ENCODE results near the gene WDR82.
A peak's percentile ranks its signal among the peaks of the same experiment; 100 is the strongest.

The WDR82 gene

DNA sequence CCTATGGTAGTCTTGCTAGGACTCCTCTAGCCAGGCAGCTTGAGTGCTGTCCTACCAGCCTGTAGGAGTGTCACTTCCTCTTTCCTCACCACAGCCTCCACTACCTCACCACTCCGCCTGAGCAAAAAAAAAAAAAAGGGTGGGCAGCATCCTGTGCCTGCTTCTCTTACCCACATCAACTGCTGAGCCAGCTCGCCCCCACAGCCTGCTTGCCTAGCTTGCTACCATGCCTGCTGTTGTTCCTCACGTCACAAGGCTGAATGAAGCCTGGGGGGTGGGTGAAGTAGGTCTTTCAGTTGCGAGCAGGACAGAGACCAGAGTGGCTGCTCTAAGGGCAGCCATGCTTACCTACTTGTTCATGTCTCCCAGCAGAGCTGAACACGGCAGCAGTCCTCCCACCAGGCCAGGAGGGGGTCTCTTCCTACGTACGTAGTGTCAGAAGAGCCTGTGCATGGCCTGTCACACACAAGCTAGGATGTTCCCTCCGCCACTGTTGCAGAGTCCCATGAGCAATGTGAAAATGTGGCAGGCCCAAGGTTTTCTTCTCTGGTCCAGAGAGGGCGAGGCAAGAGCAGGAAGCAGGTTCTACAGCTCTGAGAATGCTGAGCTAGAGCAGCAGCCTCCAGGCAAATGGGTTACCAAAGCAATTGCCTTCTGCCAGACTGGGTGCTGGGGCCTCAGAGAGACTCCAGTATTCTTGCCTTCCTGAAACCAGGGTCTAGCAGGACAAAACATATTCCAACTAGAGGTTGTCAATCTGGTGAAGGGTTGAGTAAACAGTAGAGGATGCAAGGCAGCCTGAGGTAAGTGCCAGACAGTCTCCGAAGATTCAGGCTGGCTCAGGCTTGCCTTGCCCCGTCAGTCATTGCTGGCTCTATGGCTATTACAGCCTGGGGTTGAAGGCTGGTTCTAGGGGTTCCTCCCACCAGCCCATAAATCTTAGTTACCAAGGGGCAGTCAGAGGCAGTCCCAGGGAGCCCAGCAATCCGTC lies 24.8 kb downstream of the WDR82 start:
- no peak for DNase-seq

GRCh38 chr3:52250122-52250521 lies 28.3 kb downstream of the WDR82 start:
- DNase-seq, result no peak

DNA sequence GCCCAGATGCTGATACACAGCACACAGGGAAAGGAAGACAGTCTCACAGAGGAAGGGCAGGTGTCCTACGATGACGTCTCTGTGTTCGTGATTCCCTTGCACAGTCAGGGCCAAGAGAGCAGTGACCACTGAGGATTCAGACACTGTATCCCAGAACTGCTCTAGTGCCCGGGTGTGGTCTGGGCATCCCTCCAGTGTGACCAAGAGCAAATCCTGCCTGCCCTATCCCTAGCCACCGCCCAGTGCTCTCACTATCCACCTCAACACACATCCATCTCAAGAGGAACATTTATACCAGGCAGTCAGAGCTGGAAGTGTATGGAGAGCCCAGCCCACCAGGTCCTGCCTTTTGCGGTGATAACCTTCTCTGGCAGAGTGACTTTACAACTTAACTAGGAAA lies 28.8 kb downstream of the WDR82 start:
- DNase-seq, result no peak

GRCh38 chr3:52248816-52249547 lies 29.5 kb downstream of the WDR82 start:
- no peak for DNase-seq

DNA sequence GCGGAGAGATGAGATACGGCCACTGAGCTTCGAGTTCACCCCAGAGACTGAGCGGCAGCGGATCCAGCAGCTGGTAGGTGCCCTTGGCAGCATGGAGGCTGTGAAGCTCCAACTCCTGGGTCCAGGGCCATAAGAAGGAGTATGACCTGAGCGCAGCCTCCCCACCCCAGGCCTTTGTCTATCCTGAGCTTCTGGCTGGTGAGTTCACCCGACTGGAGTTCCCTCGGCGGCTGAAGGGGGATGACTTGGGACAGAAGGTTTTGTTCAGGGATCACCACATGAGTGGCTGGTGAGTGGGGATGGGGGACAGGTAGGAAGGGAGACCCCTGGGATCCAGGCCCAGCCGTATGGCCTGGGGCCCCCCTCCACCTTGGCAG lies 30.3 kb downstream of the WDR82 start:
- no peak for DNase-seq

DNA sequence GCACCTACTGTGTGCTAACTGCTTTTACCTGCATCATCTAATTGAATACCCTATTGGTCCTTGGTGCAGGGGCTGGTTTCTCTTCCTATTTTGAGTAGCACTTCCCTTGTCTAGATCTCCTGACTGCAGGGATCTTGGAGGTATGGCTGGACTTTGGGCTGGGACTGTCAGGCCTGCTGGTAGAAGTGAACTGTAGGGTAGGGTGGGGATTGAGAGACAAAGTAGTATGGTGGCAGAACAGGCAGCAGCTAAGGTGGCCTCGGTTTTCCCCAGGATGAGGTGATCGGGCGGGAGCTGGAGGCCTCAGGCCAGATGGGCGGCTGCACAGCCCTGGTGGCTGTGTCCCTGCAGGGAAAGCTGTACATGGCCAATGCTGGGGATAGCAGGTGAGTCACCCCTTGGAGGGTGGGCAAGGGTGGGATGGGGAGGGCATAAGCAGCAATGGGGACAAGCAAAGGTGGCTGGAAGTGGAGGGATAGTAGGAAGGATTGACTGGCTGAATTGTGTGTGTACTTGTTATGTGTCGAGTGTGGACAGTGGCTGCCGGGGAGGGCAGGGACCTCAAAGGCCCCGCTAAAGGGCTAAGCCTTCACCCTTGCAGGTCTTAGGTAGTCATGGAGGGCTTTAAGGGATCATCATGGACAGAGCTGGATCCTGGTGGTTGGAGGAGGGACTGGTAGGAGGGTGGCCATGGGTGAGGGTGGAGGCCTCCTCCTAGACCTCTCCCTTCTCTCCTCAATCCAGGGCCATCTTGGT lies 30.9 kb downstream of the WDR82 start:
- DNase-seq, result no peak

- no peak for DNase-seq
These were observed 31.6 kb downstream of the WDR82 start for GRCh38 chr3:52246728-52247408.

GRCh38 chr3:52246264-52246620 lies 32.2 kb downstream of the WDR82 start:
- DNase-seq, result no peak

GRCh38 chr3:52245322-52246263 lies 32.9 kb downstream of the WDR82 start, which contains the start of gene PPM1M:
TSS of gene PPM1M (plus strand) at chr3:52245759. CDS start at chr3:52245825, 66 bp downstream.
- no peak for DNase-seq

- no peak for DNase-seq
These were observed 34.4 kb downstream of the WDR82 start for GRCh38 chr3:52243791-52244628.

- no peak for DNase-seq
These were observed 36.4 kb downstream of the WDR82 start for GRCh38 chr3:52242039-52242438.

DNA sequence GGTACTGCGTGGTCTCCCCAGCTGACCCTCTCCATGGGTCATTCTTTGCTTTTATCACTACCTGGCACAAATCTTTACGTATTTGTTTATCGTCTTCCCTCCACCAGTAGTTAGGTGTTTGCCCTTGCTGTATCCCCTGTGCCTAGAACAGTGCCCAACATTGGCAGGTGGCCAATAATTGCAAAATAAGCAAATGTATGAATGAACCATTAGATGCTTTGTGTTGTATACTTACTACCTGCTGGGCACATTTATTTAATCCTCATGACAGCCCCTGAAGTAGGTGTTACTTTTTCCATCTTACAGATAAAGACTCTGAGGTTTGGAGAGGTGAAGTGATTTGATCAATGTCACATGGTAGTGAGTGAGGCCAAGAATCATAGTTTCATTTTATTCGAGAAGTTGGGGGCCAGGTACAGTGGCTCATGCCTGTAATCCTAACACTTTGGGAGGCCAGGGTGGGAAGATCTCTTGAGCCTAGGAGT lies 37.5 kb downstream of the WDR82 start:
- no peak for DNase-seq

DNA sequence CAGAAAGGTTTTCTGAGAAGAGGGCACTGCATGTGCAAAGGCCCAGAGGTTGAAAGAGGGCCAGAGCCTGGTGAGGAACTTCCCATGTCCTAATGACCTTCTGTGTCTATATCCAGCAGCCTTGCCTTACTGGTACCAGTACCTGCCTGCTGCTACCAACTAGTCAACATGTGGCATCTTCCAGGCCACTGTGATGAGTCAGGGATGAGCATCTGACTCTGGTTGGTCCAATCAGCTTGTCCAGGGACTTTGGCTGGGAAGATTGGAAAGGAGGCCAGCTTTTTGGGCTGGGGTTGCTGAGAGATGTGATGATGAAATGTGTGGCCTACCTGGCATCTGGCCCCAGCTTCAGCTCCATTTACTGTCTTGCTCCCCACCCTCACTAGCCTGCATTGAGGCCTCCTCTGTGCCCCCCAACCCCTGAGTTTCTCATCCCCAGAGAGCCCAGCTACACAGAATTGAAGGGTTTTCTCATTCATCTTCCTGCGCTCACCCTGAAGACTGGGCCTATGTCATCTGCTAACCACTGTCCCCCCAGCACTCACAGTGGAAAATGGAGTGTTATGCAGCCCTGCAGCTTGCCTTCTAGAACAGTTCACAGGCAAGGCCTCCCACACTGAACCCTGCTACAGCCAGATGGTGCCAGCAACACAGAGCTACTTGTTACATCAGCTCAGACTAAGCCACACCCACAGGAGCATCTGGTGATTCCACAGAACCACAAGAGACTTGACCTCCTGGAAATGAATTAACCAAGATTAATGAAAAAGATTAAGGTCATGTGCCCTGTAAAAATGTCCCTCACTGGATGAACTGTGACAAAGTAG lies 38.2 kb downstream of the WDR82 start:
- DNase-seq, result peak in 1 of 2 experiments; percentile 30

DNA sequence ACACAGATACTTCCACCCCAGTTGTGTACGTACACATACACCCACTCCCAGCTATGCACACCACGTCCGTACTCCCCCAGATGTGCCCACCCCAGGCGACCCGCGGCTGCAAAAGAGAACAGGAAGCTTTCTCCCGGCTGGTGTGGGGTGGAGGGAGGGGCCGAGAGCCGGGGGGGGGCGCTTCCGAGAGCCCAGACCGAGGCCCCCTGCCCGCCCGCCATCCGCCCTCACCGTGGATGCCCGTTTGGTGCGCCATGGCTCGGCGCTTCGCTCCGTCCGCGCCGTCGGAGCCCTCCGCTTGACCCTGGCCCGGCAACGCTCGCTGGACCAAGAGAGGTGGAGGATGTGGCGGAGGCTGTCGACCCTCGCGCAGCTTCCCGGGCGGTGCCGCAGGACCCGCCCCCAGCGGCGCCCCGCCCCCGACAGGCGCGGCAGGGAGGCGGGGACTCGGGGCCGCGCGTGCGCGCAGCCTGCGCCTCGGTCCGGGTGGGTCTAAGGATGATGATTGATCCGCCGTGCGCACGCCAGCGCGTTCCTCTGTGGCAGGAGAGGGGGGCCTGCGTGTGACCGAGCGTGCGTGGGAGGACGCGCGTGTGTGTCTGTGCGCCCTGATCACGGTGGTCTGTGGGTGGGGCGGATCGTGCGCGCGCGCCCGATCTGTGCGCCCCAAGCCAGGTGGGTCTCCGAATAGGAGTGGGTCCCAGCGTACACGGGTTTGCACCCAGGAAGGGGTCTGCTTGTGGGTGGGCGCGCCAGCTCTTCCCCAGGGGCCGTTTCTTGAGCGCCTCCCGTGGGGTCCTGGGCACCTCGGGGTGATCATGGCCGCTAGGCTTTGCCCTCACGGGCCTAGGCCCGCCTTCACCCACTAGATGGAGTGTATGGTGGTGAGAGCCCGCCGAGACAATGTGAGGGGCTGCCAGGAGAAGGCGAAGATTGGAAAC lies 39.4 kb downstream of the WDR82 start, which contains the start of gene TWF2:
Gene TWF2, minus strand, starts transcription at position 398 of the 941 bp plus-strand sequence. Its CDS starts 142 bp downstream, at position 256.
- peak in 1 of 2 experiments; percentile 40 for DNase-seq

GRCh38 chr3:52238193-52238760 lies 40.2 kb downstream of the WDR82 start:
- no peak for DNase-seq

- peak; percentile 31 to 46 for DNase-seq
These were observed 40.7 kb downstream of the WDR82 start for GRCh38 chr3:52237657-52238172.

- DNase-seq, result no peak
These were observed 41.3 kb downstream of the WDR82 start for GRCh38 chr3:52237006-52237656.

Data from SW 1271 (cell line).